Measurements from ENCODE around the gene SNX24.
A peak's percentile ranks its signal among the peaks of the same experiment; 100 is the strongest.

SNX24 gene

DNA sequence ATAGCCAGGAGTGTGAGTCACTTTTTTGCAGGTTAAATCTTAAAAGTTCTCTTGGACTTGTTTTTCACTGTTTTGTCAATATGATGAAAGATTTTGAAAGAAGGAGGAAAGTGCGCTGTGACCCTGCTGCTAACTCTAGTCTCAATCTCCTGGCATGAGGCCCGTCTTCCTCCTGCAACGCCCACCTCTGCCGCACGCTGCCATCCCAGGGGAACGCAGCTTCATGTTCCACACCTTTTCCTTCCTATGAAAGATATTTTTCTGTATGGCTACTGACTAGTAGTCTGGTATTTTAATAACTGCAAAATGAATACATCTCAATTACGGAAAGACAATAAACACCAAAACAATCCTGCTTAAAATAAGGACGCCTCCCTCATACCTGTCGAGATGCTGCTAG is 182.8 kb downstream of the SNX24 start:
- no peak for DNase-seq (ENCODE audit: low spot score)

DNA sequence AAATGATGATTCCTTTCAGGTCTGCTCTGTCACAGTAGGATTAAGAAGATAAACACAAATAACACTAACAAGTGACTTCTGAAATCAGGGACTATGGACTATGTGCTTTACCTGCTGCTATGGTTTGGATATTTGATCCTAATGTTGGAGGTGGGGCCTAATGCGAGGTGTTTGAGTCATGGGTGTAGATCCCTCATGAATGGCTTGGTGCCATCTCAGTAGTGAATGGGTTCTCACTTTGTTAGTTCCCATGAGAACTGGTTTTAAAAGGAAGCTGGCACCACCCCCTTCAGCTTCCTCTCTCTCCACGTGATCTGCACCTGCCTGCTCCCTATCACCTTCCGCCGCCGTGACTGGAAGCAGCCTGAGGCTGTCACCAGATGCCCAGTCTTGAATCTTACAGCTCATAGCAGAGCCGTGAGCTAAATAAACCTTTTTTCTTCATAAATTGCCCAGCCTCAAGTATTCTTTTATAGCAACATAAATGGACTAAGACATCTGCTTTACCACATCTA is 187.8 kb downstream of the SNX24 start:
- peak; percentile 12 for DNase-seq (ENCODE audit: low spot score)

DNA sequence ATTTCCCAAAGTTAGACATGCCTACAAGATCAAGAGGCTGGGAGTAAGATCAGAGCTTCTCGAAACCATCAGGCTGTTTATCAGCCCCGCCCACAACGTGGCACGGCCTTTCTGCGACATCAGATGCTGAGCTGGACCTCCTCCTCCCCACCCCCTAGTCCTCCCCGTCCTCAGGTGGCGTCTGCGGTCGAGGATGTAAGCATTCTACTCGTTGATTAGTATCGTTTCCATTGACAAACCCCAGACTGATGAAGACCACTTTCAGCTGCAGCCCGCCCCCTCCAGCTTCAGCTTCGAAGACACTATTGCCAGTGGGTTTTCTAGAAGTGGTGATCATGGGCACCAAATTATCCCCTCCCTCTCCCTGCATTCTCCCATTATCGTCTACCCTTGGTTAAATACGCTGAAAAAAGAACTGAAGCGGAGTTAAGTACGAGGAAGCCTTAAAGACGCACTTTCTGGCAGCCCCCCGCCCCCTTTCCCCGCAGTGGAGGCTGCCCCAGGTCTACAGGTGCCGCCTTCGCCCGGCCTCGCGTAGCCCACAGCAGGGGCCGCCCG is 190.0 kb downstream of the SNX24 start:
- DNase-seq (ENCODE audit: low spot score), result peak; percentile 68

GRCh38 chr5:123035918-123036390 is 190.5 kb downstream of the SNX24 start:
- peak; percentile 73 for DNase-seq (ENCODE audit: low spot score)

- DNase-seq (ENCODE audit: low spot score), result peak; percentile 89
These were observed 191.1 kb downstream of the SNX24 start, which contains the start of gene PPIC for GRCh38 chr5:123036391-123037103. Gene PPIC (minus strand): TSS chr5:123036725. CDS start chr5:123036625, 100 bp downstream.

DNA sequence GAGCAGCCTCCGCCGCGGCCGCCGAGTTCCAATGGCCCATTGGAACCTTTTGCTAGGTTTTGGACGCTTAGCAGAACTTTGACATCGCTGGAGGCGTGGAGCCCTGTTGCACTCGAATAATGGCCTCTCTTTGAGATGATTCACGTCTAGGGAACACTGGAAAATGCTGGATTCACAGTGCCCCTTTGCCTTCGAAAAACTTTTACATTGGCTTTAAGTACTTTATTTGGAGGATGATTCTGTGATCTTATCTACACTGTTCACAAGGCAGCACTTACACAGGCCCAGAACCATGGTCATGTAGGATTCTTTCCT is 191.6 kb downstream of the SNX24 start:
- DNase-seq (ENCODE audit: low spot score), result no peak

GRCh38 chr5:123039673-123040072 is 194.3 kb downstream of the SNX24 start:
- DNase-seq (ENCODE audit: low spot score), result no peak

DNA sequence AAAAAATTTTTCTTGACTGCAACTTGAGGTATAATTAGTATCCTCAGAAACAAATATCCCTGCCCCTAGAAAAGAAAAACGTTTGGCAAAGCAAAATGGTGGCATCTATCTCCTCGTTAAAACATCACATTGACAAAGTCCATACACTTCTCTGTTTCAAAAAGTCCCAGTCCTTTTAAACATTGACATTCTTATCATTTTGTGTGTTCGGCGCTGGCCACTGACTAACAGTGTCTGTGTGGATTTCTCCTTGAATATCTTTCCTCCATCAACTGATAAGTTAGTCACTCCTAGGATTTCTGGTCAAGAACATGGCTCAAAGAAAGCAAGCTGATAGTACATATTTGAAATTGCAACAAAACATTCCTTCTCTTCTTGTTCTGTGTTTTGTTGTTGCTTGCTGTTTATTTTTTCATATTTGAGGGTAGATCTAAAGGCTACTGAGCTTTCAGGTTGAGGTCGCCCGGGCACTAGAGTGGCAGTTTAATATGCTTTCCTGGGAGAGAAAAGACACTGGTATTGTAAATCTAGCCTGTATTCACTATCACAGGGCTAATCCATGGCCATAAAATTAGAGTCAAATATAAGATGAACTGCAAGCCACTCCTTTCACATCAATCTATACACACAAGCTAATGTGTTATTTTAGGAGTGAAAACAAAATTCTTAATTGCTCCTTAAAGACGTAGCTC is 199.7 kb downstream of the SNX24 start:
- no peak for DNase-seq (ENCODE audit: low spot score)

DNA sequence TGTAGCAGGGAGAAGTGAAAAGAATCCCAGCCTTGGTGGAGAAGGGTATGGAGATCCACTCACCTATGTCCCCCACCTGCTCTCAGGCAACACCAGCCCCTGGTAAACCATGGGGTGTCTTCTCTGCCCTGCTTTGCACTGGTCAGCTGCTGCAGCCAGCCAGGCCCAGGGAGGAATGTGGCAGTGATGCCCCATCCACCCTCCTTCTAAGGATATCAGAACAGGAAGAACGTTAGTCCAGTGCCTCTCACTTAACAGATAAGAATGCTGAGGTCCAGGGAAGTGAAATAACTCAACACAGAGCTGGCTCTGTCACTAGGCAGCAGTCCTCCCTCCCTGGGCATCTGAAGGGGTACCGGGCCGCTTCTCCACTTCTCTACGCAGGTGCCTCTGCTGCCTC is 200.8 kb downstream of the SNX24 start:
- no peak for DNase-seq (ENCODE audit: low spot score)

GRCh38 chr5:123047706-123048105 is 202.3 kb downstream of the SNX24 start:
- no peak for DNase-seq (ENCODE audit: low spot score)

- no peak for DNase-seq (ENCODE audit: low spot score)
These were observed 205.8 kb downstream of the SNX24 start for GRCh38 chr5:123051206-123051605.
